ENCODE data around the gene PIEZO2. TPM values are rescaled to one million over a fixed set of nuclear protein-coding genes. Genes with fewer than 3 reads are reported as not detected.

Gene PIEZO2
- total and polyA plus RNA-seq, 7 donors, result 0.03 to 0.64 (median 0.13) TPM

DNA sequence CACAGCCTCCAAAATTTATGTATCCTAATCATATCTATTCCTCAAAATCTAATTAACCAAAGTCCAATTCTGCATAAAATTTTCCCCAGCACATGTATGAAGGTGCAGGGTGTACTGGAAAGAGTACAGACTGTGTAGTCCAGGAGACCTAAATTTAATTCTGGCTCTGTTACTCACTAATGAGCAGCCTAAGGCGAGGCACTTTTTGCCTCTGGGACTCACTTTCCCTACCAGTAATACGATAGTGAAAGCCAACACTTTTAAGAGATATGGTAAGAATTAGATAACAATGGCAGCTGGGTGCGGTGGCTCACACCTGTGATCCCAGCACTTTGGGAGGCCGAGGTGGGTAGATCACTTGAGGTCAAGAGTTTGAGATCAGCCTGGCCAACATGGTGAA lies 177.7 kb downstream of the PIEZO2 start:
- DNase-seq (no peak), ATAC-seq (no peak)
- intact Hi-C loops (cut with DNase I), result no loop called here
- H3K9me3 ChIP-seq, result peaks cover 3% of the 10 kb centered on the region
- H3K27ac ChIP-seq, result no peak overlapping the region
- no peaks in the 10 kb centered on the region for H3K36me3 ChIP-seq (ENCODE audit: insufficient read depth in 1 of 2, low read depth in 1 of 2)
- no peaks in the 10 kb centered on the region for H3K27me3 ChIP-seq (ENCODE audit: insufficient read depth in 3 of 3, low read length in 2 of 3)
- H3K4me3 ChIP-seq, result no peak overlapping the region
- TF ChIP-seq, protein P1, sequence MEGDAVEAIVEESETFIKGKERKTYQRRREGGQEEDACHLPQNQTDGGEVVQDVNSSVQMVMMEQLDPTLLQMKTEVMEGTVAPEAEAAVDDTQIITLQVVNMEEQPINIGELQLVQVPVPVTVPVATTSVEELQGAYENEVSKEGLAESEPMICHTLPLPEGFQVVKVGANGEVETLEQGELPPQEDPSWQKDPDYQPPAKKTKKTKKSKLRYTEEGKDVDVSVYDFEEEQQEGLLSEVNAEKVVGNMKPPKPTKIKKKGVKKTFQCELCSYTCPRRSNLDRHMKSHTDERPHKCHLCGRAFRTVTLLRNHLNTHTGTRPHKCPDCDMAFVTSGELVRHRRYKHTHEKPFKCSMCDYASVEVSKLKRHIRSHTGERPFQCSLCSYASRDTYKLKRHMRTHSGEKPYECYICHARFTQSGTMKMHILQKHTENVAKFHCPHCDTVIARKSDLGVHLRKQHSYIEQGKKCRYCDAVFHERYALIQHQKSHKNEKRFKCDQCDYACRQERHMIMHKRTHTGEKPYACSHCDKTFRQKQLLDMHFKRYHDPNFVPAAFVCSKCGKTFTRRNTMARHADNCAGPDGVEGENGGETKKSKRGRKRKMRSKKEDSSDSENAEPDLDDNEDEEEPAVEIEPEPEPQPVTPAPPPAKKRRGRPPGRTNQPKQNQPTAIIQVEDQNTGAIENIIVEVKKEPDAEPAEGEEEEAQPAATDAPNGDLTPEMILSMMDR (IDR thresholded peaks at IDR 0.05), result no peak
- WGBS, 3 donors, result 45 to 72% (median 63%) methylated on average over 4 of the region's 4 CpGs
- no peaks in the 10 kb centered on the region for H3K4me1 ChIP-seq

DNA sequence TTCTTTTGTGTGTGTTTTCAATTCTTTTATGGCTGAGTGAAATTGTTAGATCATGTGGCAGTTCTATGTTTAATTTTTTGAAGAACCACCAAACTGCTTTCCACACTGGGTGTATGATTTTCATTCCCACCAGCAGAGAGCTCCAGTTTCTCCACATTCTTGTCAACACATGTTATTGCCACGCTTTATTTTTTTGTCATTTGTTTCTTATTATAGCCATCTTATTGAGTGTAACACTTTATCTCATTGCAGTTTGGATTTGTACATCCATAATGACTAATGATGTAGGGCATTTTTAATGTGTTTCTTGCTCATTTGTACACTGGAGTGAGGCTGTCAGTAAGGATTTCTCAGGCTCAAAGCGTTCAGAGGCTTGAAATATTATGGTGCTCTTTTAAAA lies 184.2 kb downstream of the PIEZO2 start:
- DNase-seq, result no peak
- no peak for ATAC-seq

DNA sequence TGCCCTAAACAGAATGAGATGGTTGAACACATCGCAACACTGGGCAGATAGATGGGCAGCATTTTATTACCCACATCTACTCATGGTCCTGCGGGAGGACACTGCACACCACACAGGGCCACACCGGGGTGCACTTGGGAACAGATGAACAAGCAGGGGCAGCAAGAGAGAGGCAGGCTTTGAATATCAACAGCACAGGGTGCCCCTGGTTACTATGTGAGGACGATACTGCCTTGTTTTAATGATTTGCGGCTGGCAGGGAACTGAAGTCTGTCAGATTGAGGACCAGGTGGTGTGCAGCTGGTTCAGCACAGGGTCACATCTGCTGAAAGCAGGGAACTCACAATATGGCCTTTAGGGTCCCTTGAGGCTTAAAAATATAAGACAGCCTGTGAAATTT lies 195.7 kb downstream of the PIEZO2 start:
- H3K27ac ChIP-seq, result no peak overlapping the region
- H3K9me3 ChIP-seq, result no peaks in the 10 kb centered on the region
- H3K4me3 ChIP-seq, result no peak overlapping the region
- ATAC-seq (no peak), DNase-seq (no peak)
- TF ChIP-seq, protein P1 (IDR thresholded peaks at IDR 0.05), result no peak
- 49 to 56% (median 50%) methylated on average over 5 of the region's 5 CpGs for WGBS, 3 donors
- H3K36me3 ChIP-seq (ENCODE audit: insufficient read depth in 1 of 2, low read depth in 1 of 2), result no peaks in the 10 kb centered on the region
- H3K4me1 ChIP-seq, result no peaks in the 10 kb centered on the region
- intact Hi-C loops (cut with DNase I), result no loop called here
- H3K27me3 ChIP-seq (ENCODE audit: insufficient read depth in 3 of 3, low read length in 2 of 3), result no peaks in the 10 kb centered on the region

More for the DNA sequence above, 184.2 kb downstream of the PIEZO2 start:
- TF ChIP-seq, protein P1 (IDR thresholded peaks at IDR 0.05), result no peak
- H3K4me3 ChIP-seq, result no peak overlapping the region
- no peaks in the 10 kb centered on the region for H3K4me1 ChIP-seq
- 27 to 51% (median 28%) methylated on average over 2 of the region's 2 CpGs for WGBS, 3 donors
- H3K27ac ChIP-seq, result no peak overlapping the region
- H3K27me3 ChIP-seq (ENCODE audit: insufficient read depth in 3 of 3, low read length in 2 of 3), result no peaks in the 10 kb centered on the region
- intact Hi-C loops (cut with DNase I), result loop anchor here in 1 of 2 donors (5.0 kb wide), 1 partner anchor 48 kb away; no protein-coding TSS in a partner anchor
- H3K36me3 ChIP-seq (ENCODE audit: insufficient read depth in 1 of 2, low read depth in 1 of 2), result no peaks in the 10 kb centered on the region
- no peaks in the 10 kb centered on the region for H3K9me3 ChIP-seq

GRCh38 chr18:10951631-10952544 lies 197.5 kb downstream of the PIEZO2 start:
- Histone ChIP-seq H3K4me3 (no peak overlapping the region), H3K9me3 (no peaks in the 10 kb centered on the region), H3K4me1 (no peaks in the 10 kb centered on the region), H3K27ac (no peak overlapping the region), H3K36me3 (ENCODE audit: insufficient read depth in 1 of 2, low read depth in 1 of 2) (no peaks in the 10 kb centered on the region), H3K27me3 (ENCODE audit: insufficient read depth in 3 of 3, low read length in 2 of 3) (no peaks in the 10 kb centered on the region)
- 90 to 97% (median 93%) methylated on average over 1 of the region's 1 CpG for WGBS, 3 donors
- DNase-seq, result no peak
- TF ChIP-seq, protein P1 (IDR thresholded peaks at IDR 0.05), result no peak
- intact Hi-C loops (cut with DNase I), result no loop called here
- no peak for ATAC-seq

Measured in psoas muscle (tissue), 8 donors.